Measurements from ENCODE around the gene KCNH1. TPM values are rescaled to one million over a fixed set of nuclear protein-coding genes. Genes with fewer than 3 reads are reported as not detected.

Gene KCNH1
- total and polyA plus RNA-seq, 4 donors = not detected

DNA sequence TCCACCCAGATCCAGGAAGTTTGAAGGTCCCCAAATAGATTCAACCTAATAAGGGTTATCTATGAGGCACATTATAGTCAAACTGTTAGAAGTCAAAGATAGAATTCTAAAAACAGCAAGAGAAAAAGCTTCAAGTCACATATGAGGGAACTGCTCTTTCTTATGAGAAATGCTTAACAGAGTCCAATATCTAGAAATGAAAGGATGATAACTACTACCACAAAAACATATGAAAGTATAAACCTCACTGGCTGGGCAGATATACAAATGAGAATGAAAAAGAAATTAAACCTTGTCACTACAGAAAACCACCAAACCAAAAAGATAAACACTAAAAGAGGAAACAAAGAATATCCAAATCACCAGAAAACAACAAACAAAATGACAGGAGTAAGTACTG, 201.8 kb downstream of the KCNH1 start:
- no peak overlapping the region for H3K4me3 ChIP-seq (ENCODE audit: low read depth in 1 of 3, low read length in 3 of 3)
- no peaks in the 10 kb centered on the region for H3K27me3 ChIP-seq (ENCODE audit: control insufficient read depth in 4 of 4, insufficient read depth in 4 of 4, low read length in 3 of 4)
- peaks cover 0 to 3% (median 0%) of the 10 kb centered on the region in 4 donors for H3K4me1 ChIP-seq (ENCODE audit: control insufficient read depth in 4 of 4, insufficient read depth in 4 of 4, low read length in 3 of 4)
- DNase-seq (ENCODE audit: low spot score) = no peak
- no peak overlapping the region for H3K27ac ChIP-seq (ENCODE audit: low read depth in 1 of 2, low read length in 2 of 2)
- no peaks in the 10 kb centered on the region for H3K36me3 ChIP-seq (ENCODE audit: control insufficient read depth in 4 of 4, insufficient read depth in 3 of 4, low read depth in 1 of 4, low read length in 3 of 4)
- H3K9ac ChIP-seq (ENCODE audit: low read depth in 1 of 2, low read length in 2 of 2) = no peak overlapping the region
- TF ChIP-seq, protein P1, sequence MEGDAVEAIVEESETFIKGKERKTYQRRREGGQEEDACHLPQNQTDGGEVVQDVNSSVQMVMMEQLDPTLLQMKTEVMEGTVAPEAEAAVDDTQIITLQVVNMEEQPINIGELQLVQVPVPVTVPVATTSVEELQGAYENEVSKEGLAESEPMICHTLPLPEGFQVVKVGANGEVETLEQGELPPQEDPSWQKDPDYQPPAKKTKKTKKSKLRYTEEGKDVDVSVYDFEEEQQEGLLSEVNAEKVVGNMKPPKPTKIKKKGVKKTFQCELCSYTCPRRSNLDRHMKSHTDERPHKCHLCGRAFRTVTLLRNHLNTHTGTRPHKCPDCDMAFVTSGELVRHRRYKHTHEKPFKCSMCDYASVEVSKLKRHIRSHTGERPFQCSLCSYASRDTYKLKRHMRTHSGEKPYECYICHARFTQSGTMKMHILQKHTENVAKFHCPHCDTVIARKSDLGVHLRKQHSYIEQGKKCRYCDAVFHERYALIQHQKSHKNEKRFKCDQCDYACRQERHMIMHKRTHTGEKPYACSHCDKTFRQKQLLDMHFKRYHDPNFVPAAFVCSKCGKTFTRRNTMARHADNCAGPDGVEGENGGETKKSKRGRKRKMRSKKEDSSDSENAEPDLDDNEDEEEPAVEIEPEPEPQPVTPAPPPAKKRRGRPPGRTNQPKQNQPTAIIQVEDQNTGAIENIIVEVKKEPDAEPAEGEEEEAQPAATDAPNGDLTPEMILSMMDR (IDR thresholded peaks at IDR 0.05; ENCODE audit: low read depth, low read length, missing input control) = no peak
- TF ChIP-seq SP1 (IDR thresholded peaks at IDR 0.05) (no peak), HNF4A (conservative IDR thresholded peaks at IDR 0.05) (no peak), RXRA (IDR thresholded peaks at IDR 0.05) (no peak), HNF4G (IDR thresholded peaks at IDR 0.05) (no peak), FOXA1 (IDR thresholded peaks at IDR 0.05) (no peak), JUND (IDR thresholded peaks at IDR 0.05) (no peak), YY1 (IDR thresholded peaks at IDR 0.05) (no peak), RAD21 (IDR thresholded peaks at IDR 0.05) (no peak), GABPA (IDR thresholded peaks at IDR 0.05 in 1 of 2, conservative IDR thresholded peaks at IDR 0.05 in 1 of 2) (no peak), EGR1 (IDR thresholded peaks at IDR 0.05; ENCODE audit: low read depth in 2 of 2) (no peak), NR2F2 (IDR thresholded peaks at IDR 0.05) (no peak), FOXA2 (IDR thresholded peaks at IDR 0.05) (no peak), TAF1 (conservative IDR thresholded peaks at IDR 0.05) (no peak)
- TF ChIP-seq, protein P2, sequence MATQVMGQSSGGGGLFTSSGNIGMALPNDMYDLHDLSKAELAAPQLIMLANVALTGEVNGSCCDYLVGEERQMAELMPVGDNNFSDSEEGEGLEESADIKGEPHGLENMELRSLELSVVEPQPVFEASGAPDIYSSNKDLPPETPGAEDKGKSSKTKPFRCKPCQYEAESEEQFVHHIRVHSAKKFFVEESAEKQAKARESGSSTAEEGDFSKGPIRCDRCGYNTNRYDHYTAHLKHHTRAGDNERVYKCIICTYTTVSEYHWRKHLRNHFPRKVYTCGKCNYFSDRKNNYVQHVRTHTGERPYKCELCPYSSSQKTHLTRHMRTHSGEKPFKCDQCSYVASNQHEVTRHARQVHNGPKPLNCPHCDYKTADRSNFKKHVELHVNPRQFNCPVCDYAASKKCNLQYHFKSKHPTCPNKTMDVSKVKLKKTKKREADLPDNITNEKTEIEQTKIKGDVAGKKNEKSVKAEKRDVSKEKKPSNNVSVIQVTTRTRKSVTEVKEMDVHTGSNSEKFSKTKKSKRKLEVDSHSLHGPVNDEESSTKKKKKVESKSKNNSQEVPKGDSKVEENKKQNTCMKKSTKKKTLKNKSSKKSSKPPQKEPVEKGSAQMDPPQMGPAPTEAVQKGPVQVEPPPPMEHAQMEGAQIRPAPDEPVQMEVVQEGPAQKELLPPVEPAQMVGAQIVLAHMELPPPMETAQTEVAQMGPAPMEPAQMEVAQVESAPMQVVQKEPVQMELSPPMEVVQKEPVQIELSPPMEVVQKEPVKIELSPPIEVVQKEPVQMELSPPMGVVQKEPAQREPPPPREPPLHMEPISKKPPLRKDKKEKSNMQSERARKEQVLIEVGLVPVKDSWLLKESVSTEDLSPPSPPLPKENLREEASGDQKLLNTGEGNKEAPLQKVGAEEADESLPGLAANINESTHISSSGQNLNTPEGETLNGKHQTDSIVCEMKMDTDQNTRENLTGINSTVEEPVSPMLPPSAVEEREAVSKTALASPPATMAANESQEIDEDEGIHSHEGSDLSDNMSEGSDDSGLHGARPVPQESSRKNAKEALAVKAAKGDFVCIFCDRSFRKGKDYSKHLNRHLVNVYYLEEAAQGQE (IDR thresholded peaks at IDR 0.05) = no peak
- TF ChIP-seq, protein P3, sequence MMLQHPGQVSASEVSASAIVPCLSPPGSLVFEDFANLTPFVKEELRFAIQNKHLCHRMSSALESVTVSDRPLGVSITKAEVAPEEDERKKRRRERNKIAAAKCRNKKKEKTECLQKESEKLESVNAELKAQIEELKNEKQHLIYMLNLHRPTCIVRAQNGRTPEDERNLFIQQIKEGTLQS (IDR thresholded peaks at IDR 0.05) = no peak
- TF ChIP-seq, protein P4, sequence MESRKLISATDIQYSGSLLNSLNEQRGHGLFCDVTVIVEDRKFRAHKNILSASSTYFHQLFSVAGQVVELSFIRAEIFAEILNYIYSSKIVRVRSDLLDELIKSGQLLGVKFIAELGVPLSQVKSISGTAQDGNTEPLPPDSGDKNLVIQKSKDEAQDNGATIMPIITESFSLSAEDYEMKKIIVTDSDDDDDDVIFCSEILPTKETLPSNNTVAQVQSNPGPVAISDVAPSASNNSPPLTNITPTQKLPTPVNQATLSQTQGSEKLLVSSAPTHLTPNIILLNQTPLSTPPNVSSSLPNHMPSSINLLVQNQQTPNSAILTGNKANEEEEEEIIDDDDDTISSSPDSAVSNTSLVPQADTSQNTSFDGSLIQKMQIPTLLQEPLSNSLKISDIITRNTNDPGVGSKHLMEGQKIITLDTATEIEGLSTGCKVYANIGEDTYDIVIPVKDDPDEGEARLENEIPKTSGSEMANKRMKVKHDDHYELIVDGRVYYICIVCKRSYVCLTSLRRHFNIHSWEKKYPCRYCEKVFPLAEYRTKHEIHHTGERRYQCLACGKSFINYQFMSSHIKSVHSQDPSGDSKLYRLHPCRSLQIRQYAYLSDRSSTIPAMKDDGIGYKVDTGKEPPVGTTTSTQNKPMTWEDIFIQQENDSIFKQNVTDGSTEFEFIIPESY (IDR thresholded peaks at IDR 0.05) = no peak
- TF ChIP-seq, protein P5, sequence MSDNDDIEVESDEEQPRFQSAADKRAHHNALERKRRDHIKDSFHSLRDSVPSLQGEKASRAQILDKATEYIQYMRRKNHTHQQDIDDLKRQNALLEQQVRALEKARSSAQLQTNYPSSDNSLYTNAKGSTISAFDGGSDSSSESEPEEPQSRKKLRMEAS (IDR thresholded peaks at IDR 0.05) = no peak
- H3K9me3 ChIP-seq (ENCODE audit: control insufficient read depth in 4 of 4, low read length in 3 of 4) = no peaks in the 10 kb centered on the region
